Esophagus squamous epithelium (tissue), 5 donors: Measurements from ENCODE around the gene SLC6A2. TPM values are rescaled to one million over a fixed set of nuclear protein-coding genes. Genes with fewer than 3 reads are reported as not detected.

Experiments
- DNase-seq: peaks from one replicate; lab custom pipeline; 2025; lab: John Stamatoyannopoulos, UW
- H3K27ac ChIP-seq, 4 donors: fragments of 200-600 bp; sonication (generic); one replicate each; pipeline ENCODE4 v1.5.1; 2016 to 2019; ENCODE audit warnings: mild to moderate bottlenecking in 1 of 4
- H3K27me3 ChIP-seq, 4 donors: fragments of 200-600 bp; sonication (generic); 1 replicate in 3 of 4; 2 replicates in 1 of 4; pipeline versions ENCODE4 v1.5.1 to v1.6.0; 2017 to 2021; ENCODE audit warnings: antibody characterized with exemption in 1 of 4
- H3K36me3 ChIP-seq, 3 donors: fragments of 200-600 bp; sonication (generic); one replicate each; pipeline ENCODE4 v1.5.1; 2016 to 2019
- H3K4me1 ChIP-seq, 3 donors: fragments of 200-600 bp; sonication (generic); one replicate each; pipeline ENCODE4 v1.5.1; 2017 to 2019
- H3K4me3 ChIP-seq, 4 donors: fragments of 200-600 bp; sonication (generic); 1 replicate in 3 of 4; 2 replicates in 1 of 4; pipeline ENCODE4 v1.5.1; 2016 to 2019; ENCODE audit warnings: mild to moderate bottlenecking in 2 of 4, moderate library complexity in 1 of 4
- H3K9me3 ChIP-seq, 3 donors: fragments of 200-600 bp; sonication (generic); one replicate each; pipeline ENCODE4 v1.5.1; 2016 to 2019
- CTCF ChIP-seq, 6 experiments: fragments of 450-650 bp in 4 of 6; fragments of 200-600 bp in 2 of 6; sonication (generic) in 2 of 6; IDR thresholded peaks; one replicate each; pipeline ENCODE4 v1.5.1; 2016 to 2019; ENCODE audit warnings: antibody characterized with exemption in 6 of 6, mild to moderate bottlenecking in 4 of 6, moderate library complexity in 4 of 6
- POLR2A ChIP-seq, 4 donors: fragments of 450-650 bp; IDR thresholded peaks; one replicate each; pipeline ENCODE4 v1.6.1; 2017; ENCODE audit warnings: antibody characterized with exemption in 4 of 4, mild to moderate bottlenecking in 4 of 4, moderate library complexity in 3 of 4
- WGBS, 2 donors: methylation state at CpG; one replicate each; pipeline ENCODE4 v1.1.5; 2018; 5-methylcytosine and 5-hydroxymethylcytosine counted together
- intact Hi-C: fragments of 100-400 bp; cut with DNase I; formaldehyde crosslinking; loops from one replicate; pipeline ENCODE4 v1.15.0; 2022
- total RNA-seq, 4 donors: library from RNA; depleted of rRNA; stranded (reverse); fragments of >200 nt; gene quantifications; one replicate each; pipeline ENCODE4 v1.1.0, GENCODE V29; 2016
- donor health status: DM: yes; HTN: yes; CAD: no.

Gene SLC6A2
- total RNA-seq, 4 donors from 2014 or later: 0.18 to 0.76 TPM; not detected in 2

- TF ChIP-seq CTCF (IDR thresholded peaks at IDR 0.05) (no peak), POLR2A (IDR thresholded peaks at IDR 0.05) (no peak)
- Histone ChIP-seq H3K27me3 (peaks cover 0 to 33% (median 0%) of the 10 kb centered on the region in 4 donors), H3K27ac (no peak overlapping the region), H3K9me3 (no peaks in the 10 kb centered on the region), H3K4me1 (no peaks in the 10 kb centered on the region), H3K4me3 (no peak overlapping the region), H3K36me3 (no peaks in the 10 kb centered on the region)
- WGBS, 2 donors: 50 to 63% methylated on average over 1 of the region's 1 CpG
- DNase-seq: no peak
- intact Hi-C loops: loop anchor here (5.0 kb wide), 1 partner anchor 129 kb away; no protein-coding TSS in a partner anchor
Observed at GRCh38 chr16:55713103-55713502, 57.3 kb downstream of the SLC6A2 start.

DNA sequence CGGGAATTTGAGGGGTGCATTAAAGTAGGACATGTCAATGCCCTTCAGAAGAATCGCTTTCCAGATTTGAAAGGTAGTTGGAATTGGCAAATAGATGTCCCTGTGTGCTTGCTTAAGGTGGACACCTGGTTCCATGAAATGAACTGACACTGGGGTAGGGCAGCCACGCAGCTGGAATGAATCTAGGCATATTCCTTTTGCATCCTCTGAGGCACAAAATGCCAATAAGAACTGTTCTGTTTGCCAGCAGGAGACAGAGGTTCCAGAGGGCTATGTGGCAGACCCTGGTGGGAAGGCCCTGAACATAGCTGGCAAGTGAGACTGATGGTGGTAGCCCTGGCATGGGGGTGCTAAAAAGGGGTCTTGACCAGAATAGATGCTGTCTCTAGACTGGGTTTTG is 61.5 kb downstream of the SLC6A2 start:
- TF ChIP-seq POLR2A (IDR thresholded peaks at IDR 0.05) (no peak), CTCF (IDR thresholded peaks at IDR 0.05) (no peak)
- intact Hi-C loops: loop anchor here (5.0 kb wide), 1 partner anchor 110 kb away; no protein-coding TSS in a partner anchor

DNA sequence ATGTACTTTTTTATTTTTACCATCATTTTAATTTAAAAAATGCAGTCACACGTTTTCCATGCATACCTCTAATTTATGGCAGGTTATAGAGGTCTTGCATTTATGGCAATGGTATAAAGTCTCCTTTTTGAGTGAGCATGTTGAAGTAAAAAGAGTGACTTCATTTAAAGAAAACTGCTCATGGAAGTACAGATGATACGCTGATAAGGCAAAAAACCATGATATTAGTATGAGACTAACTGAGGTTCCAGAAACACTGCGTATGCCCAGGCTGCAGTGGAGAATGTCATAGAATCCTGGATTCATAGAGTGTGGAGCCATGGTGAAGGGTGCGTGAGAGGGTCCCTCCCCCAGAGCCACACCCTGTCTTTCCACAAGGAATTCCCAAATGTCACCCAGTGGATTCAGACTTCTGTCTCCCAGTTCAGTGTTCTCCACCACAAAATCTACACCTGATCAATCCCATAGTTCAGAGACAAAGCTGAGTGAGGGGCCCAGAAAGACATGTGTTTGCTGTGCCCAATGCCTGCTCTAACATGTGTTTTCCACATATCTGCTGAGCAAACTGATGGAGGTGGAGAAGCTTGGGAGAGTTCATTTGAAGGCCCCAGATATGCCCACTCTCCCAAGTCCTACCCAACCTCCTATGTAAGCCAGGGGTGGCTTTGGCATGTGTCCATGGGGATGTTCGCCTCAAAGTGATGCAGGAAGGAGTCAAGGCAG is 69.4 kb downstream of the SLC6A2 start:
- Histone ChIP-seq H3K27ac (no peak overlapping the region), H3K27me3 (peaks cover 0 to 3% (median 0%) of the 10 kb centered on the region in 4 donors), H3K4me3 (no peak overlapping the region), H3K9me3 (no peaks in the 10 kb centered on the region), H3K4me1 (no peaks in the 10 kb centered on the region), H3K36me3 (no peaks in the 10 kb centered on the region)
- TF ChIP-seq POLR2A (IDR thresholded peaks at IDR 0.05) (no peak), CTCF (IDR thresholded peaks at IDR 0.05) (no peak)
- intact Hi-C loops: no loop called here
- WGBS, 2 donors: 52 to 74% methylated on average over 5 of the region's 5 CpGs
- DNase-seq: no peak

More for the DNA sequence above, 61.5 kb downstream of the SLC6A2 start:
- H3K4me1 ChIP-seq: no peaks in the 10 kb centered on the region
- H3K36me3 ChIP-seq: no peaks in the 10 kb centered on the region
- WGBS, 2 donors: 64 to 69% methylated on average over 2 to 3 of the region's 3 CpGs
- H3K4me3 ChIP-seq: no peak overlapping the region
- H3K27me3 ChIP-seq: peaks cover 0 to 10% (median 0%) of the 10 kb centered on the region in 4 donors
- DNase-seq: no peak
- H3K27ac ChIP-seq: no peak overlapping the region
- H3K9me3 ChIP-seq: no peaks in the 10 kb centered on the region

DNA sequence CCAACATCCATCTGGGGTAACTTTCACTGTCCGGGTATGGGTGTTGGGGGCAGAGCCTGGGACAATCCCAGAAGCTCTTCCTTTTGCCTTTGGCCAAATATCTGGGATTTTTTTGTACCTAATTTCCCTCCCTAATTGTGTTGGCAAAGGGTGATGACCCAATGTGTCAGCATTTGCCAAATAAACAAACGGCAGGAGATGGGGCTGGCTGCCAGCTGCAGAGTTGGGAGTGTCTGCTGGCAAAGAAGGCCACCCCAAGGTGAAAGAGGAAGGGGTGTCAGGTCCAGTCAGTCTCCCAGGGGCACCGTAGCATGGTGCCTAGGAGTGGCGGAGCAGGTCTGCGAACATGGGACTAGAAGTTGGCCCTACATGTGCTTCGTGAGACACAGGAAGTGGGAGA is 73.0 kb downstream of the SLC6A2 start:
- Histone ChIP-seq H3K9me3 (no peaks in the 10 kb centered on the region), H3K36me3 (no peaks in the 10 kb centered on the region), H3K27me3 (peaks cover 0 to 4% (median 0%) of the 10 kb centered on the region in 4 donors), H3K4me1 (no peaks in the 10 kb centered on the region), H3K4me3 (no peak overlapping the region), H3K27ac (peak overlapping the region in 1 of 4 donors; percentile 24)
- no peak for TF ChIP-seq CTCF (IDR thresholded peaks at IDR 0.05)
- TF ChIP-seq POLR2A (IDR thresholded peaks at IDR 0.05): no peak
- DNase-seq: no peak
- intact Hi-C loops: no loop called here
- 39 to 53% methylated on average over 6 of the region's 6 CpGs for WGBS, 2 donors

- Histone ChIP-seq H3K4me1 (no peaks in the 10 kb centered on the region), H3K9me3 (no peaks in the 10 kb centered on the region), H3K4me3 (no peak overlapping the region), H3K27ac (no peak overlapping the region), H3K36me3 (no peaks in the 10 kb centered on the region), H3K27me3 (peaks cover 0 to 11% (median 0%) of the 10 kb centered on the region in 4 donors)
- 56 to 79% methylated on average over 3 to 5 of the region's 5 CpGs for WGBS, 2 donors
- DNase-seq: no peak
- intact Hi-C loops: no loop called here
- TF ChIP-seq CTCF (IDR thresholded peaks at IDR 0.05) (no peak), POLR2A (IDR thresholded peaks at IDR 0.05) (no peak)
Observed at GRCh38 chr16:55730115-55730514, 74.3 kb downstream of the SLC6A2 start.
